HG03565 (cell line): ENCODE results near the gene MAGED2.
A peak's percentile ranks its signal among the peaks of the same experiment; 100 is the strongest.
"Not testable (repeated sequence)": the region's sequence is repeated elsewhere in the genome, so short reads cannot be mapped to it uniquely, and the experiment has no call there.

Source experiments
- ATAC-seq: cut with Tn5 transposase; IDR thresholded peaks from one replicate; pipeline ENCODE4 v1.9.1; 2021; ENCODE audit warnings: mild to moderate bottlenecking, moderate library complexity; ENCODE audit not compliant: unreplicated experiment

Gene MAGED2

GRCh38 chrX:54807524-54808108 lies at the start of gene MAGED2:
Gene MAGED2, plus strand, starts transcription at chrX:54807745. Its CDS starts 1,587 bp downstream, at chrX:54809332.
- no peak for ATAC-seq

- ATAC-seq, result no peak
These were observed 49.2 kb upstream of the MAGED2 start for GRCh38 chrX:54758114-54759055.

- ATAC-seq, result not testable (repeated sequence)
These were observed 33.0 kb upstream of the MAGED2 start for GRCh38 chrX:54774391-54775094.

GRCh38 chrX:54776061-54776460 lies 31.5 kb upstream of the MAGED2 start:
- no peak for ATAC-seq

GRCh38 chrX:54776987-54777672 lies 30.4 kb upstream of the MAGED2 start:
- no peak for ATAC-seq

GRCh38 chrX:54785901-54786300 lies 21.6 kb upstream of the MAGED2 start:
- no peak for ATAC-seq

GRCh38 chrX:54786967-54787366 lies 20.6 kb upstream of the MAGED2 start:
- no peak for ATAC-seq

GRCh38 chrX:54788446-54788845 lies 19.1 kb upstream of the MAGED2 start:
- ATAC-seq, result no peak

GRCh38 chrX:54789405-54789804 lies 18.1 kb upstream of the MAGED2 start:
- ATAC-seq, result not testable (repeated sequence)

- no peak for ATAC-seq
These were observed 13.5 kb upstream of the MAGED2 start for GRCh38 chrX:54794028-54794427.

GRCh38 chrX:54794795-54795194 lies 12.8 kb upstream of the MAGED2 start:
- ATAC-seq, result no peak

- no peak for ATAC-seq
These were observed 9.4 kb upstream of the MAGED2 start, which contains the start of gene ITIH6 for GRCh38 chrX:54798137-54798536. Gene ITIH6, minus strand, starts transcription at chrX:54798255. Its CDS starts 45 bp downstream, at chrX:54798210.

GRCh38 chrX:54799046-54799445 lies 8.5 kb upstream of the MAGED2 start:
- ATAC-seq, result no peak

GRCh38 chrX:54808109-54808604 lies 612 bp downstream of the MAGED2 start:
- ATAC-seq, result peak; percentile 11

- ATAC-seq, result peak; percentile 87
These were observed 1.3 kb downstream of the MAGED2 start for GRCh38 chrX:54808605-54809483.

GRCh38 chrX:54810532-54810931 lies 3.0 kb downstream of the MAGED2 start:
- ATAC-seq, result no peak

- ATAC-seq, result no peak
These were observed 3.8 kb downstream of the MAGED2 start for GRCh38 chrX:54811301-54811885.

GRCh38 chrX:54812306-54812705 lies 4.8 kb downstream of the MAGED2 start:
- no peak for ATAC-seq

GRCh38 chrX:54817220-54817820 lies 9.8 kb downstream of the MAGED2 start:
- no peak for ATAC-seq
